C4-2B (cell line): Measurements from ENCODE around the gene TMEM238.

Experiments used
- H3K27ac ChIP-seq: fragments of 450-650 bp; 2 replicates; pipeline ENCODE4 v1.5.1; 2017
- ZFX ChIP-seq: fragments of 450-650 bp; IDR thresholded peaks from 2 replicates; pipeline ENCODE4 v1.6.1; 2017
- TF ChIP-seq, protein P1 (sequence below): fragments of 450-650 bp; conservative IDR thresholded peaks from 2 replicates; pipeline ENCODE4 v1.5.1; 2017; ENCODE audit warnings: mild to moderate bottlenecking

Gene TMEM238

DNA sequence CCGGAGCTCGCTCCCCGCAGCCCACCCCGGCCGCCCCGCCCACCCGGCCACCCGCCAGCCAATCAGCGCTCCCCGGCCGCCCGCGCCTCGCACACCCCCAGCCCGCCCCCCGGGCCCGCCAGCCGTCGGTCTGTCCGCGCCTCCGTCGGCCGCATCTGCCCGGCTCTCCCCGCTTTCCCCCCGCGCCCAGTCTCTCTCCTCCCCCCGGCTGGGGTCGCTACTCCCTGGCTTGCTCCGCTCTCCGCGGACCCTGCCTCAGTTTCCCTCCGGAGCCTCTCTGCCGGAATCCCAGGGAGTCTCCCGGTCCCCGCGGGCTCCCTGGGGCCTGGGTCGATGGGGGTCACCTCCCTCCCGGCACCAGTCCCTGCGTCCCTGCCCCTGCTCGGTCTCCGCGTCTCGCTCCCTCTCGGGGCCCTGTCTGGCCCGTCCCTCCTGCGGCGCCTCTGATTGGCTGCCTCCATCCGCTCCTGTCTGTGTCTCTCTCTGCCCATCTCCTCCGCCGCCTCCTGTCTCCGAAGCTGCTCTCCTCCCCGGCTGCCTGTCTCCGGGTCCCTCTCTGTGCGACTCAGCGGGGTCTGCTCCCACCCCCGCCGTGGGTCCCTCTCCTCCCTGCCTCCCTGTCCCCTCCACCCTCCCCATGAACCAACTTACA, 14.3 kb downstream of the TMEM238 start:
- no peak overlapping the region for H3K27ac ChIP-seq
- TF ChIP-seq ZFX: no peak
- TF ChIP-seq, protein P1, sequence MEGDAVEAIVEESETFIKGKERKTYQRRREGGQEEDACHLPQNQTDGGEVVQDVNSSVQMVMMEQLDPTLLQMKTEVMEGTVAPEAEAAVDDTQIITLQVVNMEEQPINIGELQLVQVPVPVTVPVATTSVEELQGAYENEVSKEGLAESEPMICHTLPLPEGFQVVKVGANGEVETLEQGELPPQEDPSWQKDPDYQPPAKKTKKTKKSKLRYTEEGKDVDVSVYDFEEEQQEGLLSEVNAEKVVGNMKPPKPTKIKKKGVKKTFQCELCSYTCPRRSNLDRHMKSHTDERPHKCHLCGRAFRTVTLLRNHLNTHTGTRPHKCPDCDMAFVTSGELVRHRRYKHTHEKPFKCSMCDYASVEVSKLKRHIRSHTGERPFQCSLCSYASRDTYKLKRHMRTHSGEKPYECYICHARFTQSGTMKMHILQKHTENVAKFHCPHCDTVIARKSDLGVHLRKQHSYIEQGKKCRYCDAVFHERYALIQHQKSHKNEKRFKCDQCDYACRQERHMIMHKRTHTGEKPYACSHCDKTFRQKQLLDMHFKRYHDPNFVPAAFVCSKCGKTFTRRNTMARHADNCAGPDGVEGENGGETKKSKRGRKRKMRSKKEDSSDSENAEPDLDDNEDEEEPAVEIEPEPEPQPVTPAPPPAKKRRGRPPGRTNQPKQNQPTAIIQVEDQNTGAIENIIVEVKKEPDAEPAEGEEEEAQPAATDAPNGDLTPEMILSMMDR: no peak

DNA sequence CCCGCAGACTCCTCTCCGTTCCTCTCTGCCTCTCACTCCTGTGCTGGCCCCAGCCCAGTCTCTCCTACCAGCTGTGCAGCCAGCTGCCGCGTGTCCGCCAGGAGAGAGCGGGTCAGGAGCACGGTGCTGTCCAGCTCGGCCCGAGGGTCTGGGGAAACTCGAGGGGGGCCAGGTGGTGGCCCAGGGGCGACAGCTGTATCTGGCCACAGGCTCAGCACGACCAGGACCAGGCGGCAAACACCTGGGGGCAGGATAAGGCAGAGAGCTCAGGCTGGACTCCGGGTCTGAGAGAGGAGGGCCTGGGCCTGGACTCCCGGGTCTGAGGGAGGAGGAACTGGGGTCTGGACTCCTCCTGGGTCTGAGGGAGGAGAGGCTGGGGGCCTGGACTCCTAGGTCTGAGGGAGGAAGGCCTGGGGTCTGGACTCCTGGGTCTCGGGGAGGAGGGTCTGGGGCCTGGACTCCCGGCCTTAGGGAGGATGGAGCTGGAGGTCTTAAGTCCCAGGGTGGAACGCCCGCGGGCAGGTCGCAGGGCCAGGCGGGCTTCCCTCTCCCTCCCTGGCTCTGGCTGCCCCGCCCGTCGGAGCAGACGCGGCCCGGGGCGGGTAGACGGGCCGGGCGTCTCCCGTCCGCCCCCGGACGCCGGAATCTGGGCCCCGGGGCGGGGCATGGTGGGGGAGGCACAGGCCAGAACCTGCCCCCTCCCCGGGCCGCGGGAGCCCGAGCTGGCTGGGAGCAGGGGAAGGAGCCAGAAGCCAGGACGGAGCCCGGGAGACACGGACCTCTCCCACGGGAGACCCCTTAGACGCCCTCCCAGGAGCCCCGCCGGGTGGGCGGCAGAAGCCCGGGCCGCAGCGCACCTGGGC, 15.2 kb downstream of the TMEM238 start:
- TF ChIP-seq ZFX: no peak
- TF ChIP-seq, protein P1: no peak
- no peak overlapping the region for H3K27ac ChIP-seq

DNA sequence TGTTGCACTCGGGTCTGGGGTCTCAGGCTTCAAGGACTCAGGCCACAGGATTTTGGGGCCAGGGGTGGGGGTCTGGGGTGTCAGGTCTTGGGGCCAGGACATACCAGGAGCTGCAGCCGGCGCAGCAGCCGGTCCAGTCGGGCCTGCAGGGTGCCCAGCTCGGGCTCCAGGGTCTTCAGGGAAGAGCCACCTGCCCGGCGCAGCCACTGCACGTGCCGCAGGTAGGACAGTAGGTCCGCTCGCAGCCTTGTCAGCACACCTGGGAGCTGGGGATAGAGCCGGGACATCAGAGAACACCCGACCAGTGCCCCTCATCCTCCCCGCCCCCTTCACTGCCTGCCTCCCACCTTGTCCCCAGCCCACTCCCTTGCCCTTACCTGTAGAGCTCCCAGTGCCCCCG, 16.0 kb downstream of the TMEM238 start:
- TF ChIP-seq ZFX: no peak
- TF ChIP-seq, protein P1: no peak
- H3K27ac ChIP-seq: no peak overlapping the region

DNA sequence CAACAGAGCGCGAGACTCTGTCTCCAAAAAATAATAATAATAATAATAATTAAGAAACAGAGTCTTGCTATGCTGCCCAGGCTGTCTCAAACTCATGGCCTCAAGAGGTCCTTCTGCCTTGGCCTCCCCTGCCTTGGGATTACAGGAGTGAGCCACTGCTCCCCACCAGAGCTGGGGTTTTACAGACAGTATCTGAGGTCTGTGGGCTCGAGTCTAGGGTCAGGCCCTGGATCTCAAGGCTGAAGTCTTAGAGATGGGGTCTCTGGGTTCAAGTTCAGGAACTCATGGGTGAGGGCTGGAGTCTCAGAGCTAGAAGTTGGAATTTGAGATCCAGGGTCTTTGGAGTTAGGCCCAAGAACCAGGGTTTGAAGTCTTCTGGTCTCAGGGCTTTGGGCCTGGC, 17.3 kb downstream of the TMEM238 start:
- TF ChIP-seq, protein P1: no peak
- TF ChIP-seq ZFX: no peak
- no peak overlapping the region for H3K27ac ChIP-seq

DNA sequence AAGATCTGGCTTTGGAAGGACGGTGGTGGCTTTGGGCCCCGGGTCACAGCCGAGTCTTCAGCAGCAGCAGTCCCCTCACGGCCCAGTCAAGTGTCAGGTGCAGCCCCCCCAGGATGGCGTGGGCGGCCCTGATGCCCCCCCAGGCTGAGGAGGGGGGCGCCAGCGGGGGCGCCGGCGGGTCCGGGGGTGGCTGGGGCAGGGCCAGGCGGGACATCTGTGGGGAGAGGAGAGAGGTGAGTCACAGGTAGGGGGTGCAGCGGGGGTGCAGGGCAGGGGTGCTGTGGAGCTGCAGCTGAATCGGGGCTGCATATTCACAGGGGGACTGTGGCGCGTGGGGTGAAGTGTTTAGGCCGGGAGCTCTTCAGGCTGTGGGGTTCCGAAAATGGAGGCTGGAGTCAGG, 18.1 kb downstream of the TMEM238 start:
- no peak for TF ChIP-seq ZFX
- TF ChIP-seq, protein P1: no peak
- H3K27ac ChIP-seq: no peak overlapping the region

DNA sequence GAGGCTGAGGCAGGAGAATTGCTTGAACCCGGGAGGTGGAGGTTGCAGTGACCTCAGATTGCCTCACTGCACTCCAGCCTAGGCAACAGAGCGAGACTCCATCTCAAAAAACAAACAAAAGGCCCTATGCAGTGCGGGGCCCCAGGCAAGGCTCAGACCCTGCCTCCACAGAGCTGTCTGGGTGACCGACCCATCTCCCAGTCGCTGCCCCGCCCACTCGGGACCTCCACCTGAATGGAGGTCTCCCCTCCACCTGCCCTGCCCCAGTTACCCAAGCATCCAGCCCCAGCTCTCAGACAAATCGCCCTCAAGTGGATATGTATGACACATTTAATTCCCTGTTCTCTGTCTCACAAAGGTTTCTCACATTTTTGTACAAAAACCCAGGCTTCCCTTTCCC, 18.8 kb downstream of the TMEM238 start:
- no peak overlapping the region for H3K27ac ChIP-seq
- TF ChIP-seq, protein P1: no peak
- no peak for TF ChIP-seq ZFX

DNA sequence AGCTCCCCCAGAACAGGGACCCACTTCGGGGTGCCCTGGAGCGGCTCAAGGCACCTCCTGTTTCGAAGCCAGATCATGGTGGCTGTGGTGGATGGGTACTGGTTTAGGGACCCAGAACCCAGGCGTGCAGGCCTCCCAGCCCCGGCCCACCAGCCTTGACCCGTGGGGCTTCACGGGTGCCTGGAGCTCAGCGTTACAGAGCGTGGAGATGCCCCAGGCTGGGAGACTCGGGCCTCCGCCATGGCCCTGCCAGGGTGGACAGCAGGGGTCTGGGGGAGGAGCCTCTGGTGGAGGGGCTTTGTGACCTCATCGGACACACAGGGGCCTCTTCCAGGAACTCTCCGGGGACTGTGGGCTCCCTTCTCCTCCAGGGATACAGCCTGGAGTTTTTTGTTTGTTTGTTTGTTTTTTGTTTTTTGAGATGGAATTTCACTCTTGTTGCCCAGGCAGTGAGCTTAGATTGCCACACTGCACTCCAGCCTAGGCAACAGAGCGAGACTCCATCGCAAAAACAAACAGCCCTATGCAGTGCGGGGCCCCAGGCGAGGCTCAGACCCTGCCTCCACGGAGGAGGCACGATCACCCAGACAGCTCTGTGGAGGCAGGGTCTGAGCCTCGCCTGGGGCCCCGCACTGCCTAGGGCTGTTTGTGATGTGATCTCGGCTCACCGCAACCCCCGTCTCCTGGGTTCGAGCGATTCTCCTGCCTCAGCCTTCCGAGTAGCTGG, 20.9 kb downstream of the TMEM238 start, which contains the start of gene GARIN5B:
TSS of gene GARIN5B (minus strand) at position 271 of the 727 bp plus-strand sequence. CDS start at position 77, 194 bp downstream.
- H3K27ac ChIP-seq: no peak within 1 kb of the TSS
- TF ChIP-seq ZFX: no peak
- TF ChIP-seq, protein P1: no peak
